Measurements from ENCODE around the gene UBAP1.

Gene UBAP1

DNA sequence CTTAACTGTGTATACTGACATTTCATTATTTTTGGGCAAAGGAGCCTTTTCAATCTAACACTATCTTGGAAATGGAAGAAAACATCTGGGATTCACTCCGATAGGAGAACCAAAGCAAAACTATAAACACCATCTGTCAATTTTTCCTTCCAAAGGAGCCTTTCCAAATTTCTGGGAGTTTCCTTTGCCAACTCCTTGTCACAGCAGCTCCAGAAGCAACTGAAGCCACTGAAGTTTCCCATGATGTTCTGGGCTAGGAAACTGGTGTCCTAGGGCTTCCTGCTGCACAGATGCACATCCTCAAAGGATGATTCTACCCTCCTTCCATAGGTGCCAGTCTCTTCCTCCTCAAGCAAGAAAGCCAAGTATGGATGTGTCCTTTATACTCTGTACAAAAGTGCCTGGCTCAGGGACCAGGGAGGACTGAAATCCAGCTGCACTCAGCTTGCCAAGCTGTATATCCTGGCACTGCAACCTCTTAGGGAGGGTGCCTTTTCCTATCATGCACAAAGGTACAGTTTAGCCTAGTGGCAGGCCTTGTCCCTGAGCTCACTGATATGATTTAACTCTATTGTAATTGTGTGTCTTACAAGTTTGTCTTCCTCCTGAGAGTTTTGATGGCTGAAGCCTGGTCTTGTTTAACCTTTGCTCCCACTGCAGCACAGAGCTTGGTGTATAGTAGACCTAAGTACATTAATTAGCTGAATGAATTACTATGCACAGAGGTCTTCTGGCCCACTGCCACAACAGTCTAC, 8.4 kb upstream of the UBAP1 start:
- no peak for TF ChIP-seq EZH2phosphoT487 (IDR thresholded peaks at IDR 0.05; ENCODE audit: low read length)
- TF ChIP-seq CTCF (IDR thresholded peaks at IDR 0.05; ENCODE audit: low read length), result no peak
- TF ChIP-seq EZH2 (optimal IDR thresholded peaks at IDR 0.05; ENCODE audit: low read depth, low read length), result no peak
- Histone ChIP-seq H3K27ac (ENCODE audit: low read length) (no peak overlapping the region), H2AFZ (ENCODE audit: low read length) (no peak overlapping the region), H3K27me3 (replicated peaks; ENCODE audit: insufficient read depth, low read length) (no peaks in the 10 kb centered on the region), H3K9me3 (replicated peaks; ENCODE audit: insufficient read depth, low read length) (no peaks in the 10 kb centered on the region), H3K4me2 (ENCODE audit: low read depth, low read length) (no peak overlapping the region), H3K9ac (ENCODE audit: low read length) (no peak overlapping the region), H3K9me2 (replicated peaks; ENCODE audit: insufficient read depth, low read length) (no peaks in the 10 kb centered on the region), H4K20me1 (ENCODE audit: insufficient read depth, low read length) (no peaks in the 10 kb centered on the region), H3K79me2 (ENCODE audit: low read length) (no peaks in the 10 kb centered on the region), H3K4me3 (ENCODE audit: low read length) (no peak overlapping the region), H3K4me1 (ENCODE audit: low read length) (no peaks in the 10 kb centered on the region), H3K36me3 (replicated peaks; ENCODE audit: insufficient read depth, low read length) (no peaks in the 10 kb centered on the region), H3F3A (ENCODE audit: insufficient read depth, low read length) (no peaks in the 10 kb centered on the region)
- DNase-seq, result no peak

DNA sequence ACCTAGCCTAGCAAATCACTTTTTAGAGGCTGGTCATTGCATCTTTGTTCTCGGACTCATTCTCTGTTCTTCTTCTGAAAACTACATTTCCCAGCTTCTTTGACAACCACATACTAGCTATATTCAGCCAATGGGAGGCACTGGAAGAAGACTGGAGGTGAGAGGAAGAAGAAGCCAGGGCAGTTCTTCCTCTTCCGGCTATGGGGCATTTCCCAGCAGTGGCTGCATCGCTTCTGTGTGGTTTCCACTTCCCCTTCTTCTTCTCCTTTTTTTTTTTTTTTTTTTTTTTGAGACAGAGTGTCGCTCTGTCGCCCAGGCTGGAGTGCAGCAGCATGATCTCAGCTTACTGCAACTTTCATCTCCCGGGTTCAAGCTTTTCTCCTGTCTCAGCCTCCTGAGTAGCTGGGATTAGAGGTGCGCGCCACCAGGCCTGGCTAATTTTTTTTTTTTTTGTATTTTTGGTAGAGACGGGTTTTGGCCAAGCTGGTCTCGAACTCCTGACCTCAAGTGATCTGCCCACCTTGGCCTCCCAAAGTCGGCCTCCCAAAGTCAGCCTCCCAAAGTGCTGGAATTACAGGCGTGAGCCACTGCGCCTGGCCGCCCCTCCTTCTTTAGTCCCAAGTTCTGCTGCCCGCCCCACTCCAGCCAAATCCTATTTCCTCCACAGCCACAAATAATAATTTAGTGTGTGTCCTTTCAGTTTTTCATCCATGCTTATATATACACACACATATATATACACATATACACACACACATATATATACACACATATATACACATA, 6.9 kb upstream of the UBAP1 start:
- peak; percentile 16 for DNase-seq
- Histone ChIP-seq H3K36me3 (replicated peaks; ENCODE audit: insufficient read depth, low read length) (no peaks in the 10 kb centered on the region), H3F3A (ENCODE audit: insufficient read depth, low read length) (no peaks in the 10 kb centered on the region), H3K27me3 (replicated peaks; ENCODE audit: insufficient read depth, low read length) (no peaks in the 10 kb centered on the region), H2AFZ (ENCODE audit: low read length) (no peak overlapping the region), H3K9me2 (replicated peaks; ENCODE audit: insufficient read depth, low read length) (no peaks in the 10 kb centered on the region), H3K9ac (ENCODE audit: low read length) (no peak overlapping the region), H3K9me3 (replicated peaks; ENCODE audit: insufficient read depth, low read length) (no peaks in the 10 kb centered on the region), H3K4me2 (ENCODE audit: low read depth, low read length) (no peak overlapping the region), H3K79me2 (ENCODE audit: low read length) (no peaks in the 10 kb centered on the region), H4K20me1 (ENCODE audit: insufficient read depth, low read length) (no peaks in the 10 kb centered on the region), H3K4me1 (ENCODE audit: low read length) (no peaks in the 10 kb centered on the region), H3K27ac (ENCODE audit: low read length) (no peak overlapping the region), H3K4me3 (ENCODE audit: low read length) (no peak overlapping the region)
- TF ChIP-seq EZH2phosphoT487 (IDR thresholded peaks at IDR 0.05; ENCODE audit: low read length), result no peak
- TF ChIP-seq CTCF (IDR thresholded peaks at IDR 0.05; ENCODE audit: low read length), result no peak

DNA sequence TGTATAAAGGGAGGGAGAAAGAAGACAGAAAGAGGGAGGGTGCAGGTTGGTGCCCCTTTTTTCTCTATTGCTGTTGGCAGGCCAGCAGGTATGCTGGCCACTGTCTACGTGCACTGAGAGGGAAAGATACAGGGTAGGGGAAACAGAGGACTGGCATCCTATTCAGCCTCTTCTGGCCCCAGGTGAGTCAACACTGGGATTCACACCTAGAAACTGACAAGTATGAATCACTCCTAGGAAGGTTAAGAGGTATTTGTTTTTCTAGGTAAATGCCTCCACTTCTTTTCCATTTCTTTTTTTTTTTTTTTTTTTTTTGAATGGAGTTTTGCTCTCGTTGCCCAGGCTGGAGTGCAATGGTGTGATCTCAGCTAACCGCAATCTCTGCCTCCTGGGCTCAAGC, 2.8 kb upstream of the UBAP1 start:
- no peak overlapping the region for H2AFZ ChIP-seq (ENCODE audit: low read length)
- 0 out of 2 replicates have a peak, but pooled peaks cover 3% of the 10 kb centered on the region for H3K4me1 ChIP-seq (ENCODE audit: low read length)
- H3F3A ChIP-seq (ENCODE audit: insufficient read depth, low read length), result no peaks in the 10 kb centered on the region
- no peaks in the 10 kb centered on the region for H4K20me1 ChIP-seq (ENCODE audit: insufficient read depth, low read length)
- H3K9ac ChIP-seq (ENCODE audit: low read length), result no peak overlapping the region
- no peak for TF ChIP-seq EZH2 (optimal IDR thresholded peaks at IDR 0.05; ENCODE audit: low read depth, low read length)
- TF ChIP-seq EZH2phosphoT487 (IDR thresholded peaks at IDR 0.05; ENCODE audit: low read length), result no peak
- TF ChIP-seq CTCF (IDR thresholded peaks at IDR 0.05; ENCODE audit: low read length), result no peak
- H3K4me2 ChIP-seq (ENCODE audit: low read depth, low read length), result no peak overlapping the region
- no peaks in the 10 kb centered on the region for H3K27me3 ChIP-seq (replicated peaks; ENCODE audit: insufficient read depth, low read length)
- no peaks in the 10 kb centered on the region for H3K36me3 ChIP-seq (replicated peaks; ENCODE audit: insufficient read depth, low read length)
- DNase-seq, result no peak
- no peak overlapping the region for H3K27ac ChIP-seq (ENCODE audit: low read length)
- no peak overlapping the region for H3K4me3 ChIP-seq (ENCODE audit: low read length)
- H3K9me3 ChIP-seq (replicated peaks; ENCODE audit: insufficient read depth, low read length), result no peaks in the 10 kb centered on the region
- peaks cover 31% of the 10 kb centered on the region for H3K79me2 ChIP-seq (ENCODE audit: low read length)
- H3K9me2 ChIP-seq (replicated peaks; ENCODE audit: insufficient read depth, low read length), result no peaks in the 10 kb centered on the region
